ENCODE results near the gene ACBD4.

ACBD4 gene

GRCh38 chr17:45149037-45149668, 13.7 kb downstream of the ACBD4 start (continued):
- TF ChIP-seq ZNF146 (tag by site-specific recombination; IDR thresholded peaks at IDR 0.05) (no peak), SP2 (tag by site-specific recombination; IDR thresholded peaks at IDR 0.05) (no peak), TRIM28 (IDR thresholded peaks at IDR 0.05; ENCODE audit: borderline replicate concordance, low read length) (no peak), ZBTB48 (tag by site-specific recombination; IDR thresholded peaks at IDR 0.05) (peak; percentile 48; the same call in 1 of the 2 replicates), HOXC10 (CRISPR knock-in tag; IDR thresholded peaks at IDR 0.05) (no peak), ZFP41 (tag by site-specific recombination; IDR thresholded peaks at IDR 0.05; ENCODE audit: borderline replicate concordance) (no peak), ZNF645 (tag by site-specific recombination; IDR thresholded peaks at IDR 0.05) (peak; percentile 70; the same call in 1 of the 2 replicates), ZNF791 (tag by site-specific recombination; IDR thresholded peaks at IDR 0.05) (no peak), ZNF600 (tag by site-specific recombination; IDR thresholded peaks at IDR 0.05) (peak; percentile 92), ZNF555 (tag by site-specific recombination; conservative IDR thresholded peaks at IDR 0.05) (no peak), ZSCAN18 (tag by site-specific recombination; IDR thresholded peaks at IDR 0.05) (no peak), KLF16 (tag by site-specific recombination; IDR thresholded peaks at IDR 0.05) (no peak), SCRT1 (tag by site-specific recombination; IDR thresholded peaks at IDR 0.05; ENCODE audit: borderline replicate concordance) (no peak), ZNF2 (tag by site-specific recombination; IDR thresholded peaks at IDR 0.05) (no peak), ZNF701 (tag by site-specific recombination; IDR thresholded peaks at IDR 0.05) (no peak), ZNF18 (tag by site-specific recombination; IDR thresholded peaks at IDR 0.05) (no peak), PRDM1 (tag by site-specific recombination; IDR thresholded peaks at IDR 0.05) (no peak), ZEB2 (tag by site-specific recombination; IDR thresholded peaks at IDR 0.05) (no peak), ZNF639 (tag by site-specific recombination; IDR thresholded peaks at IDR 0.05) (no peak), ZNF26 (tag by site-specific recombination; IDR thresholded peaks at IDR 0.05) (no peak), ZNF341 (tag by site-specific recombination; IDR thresholded peaks at IDR 0.05; ENCODE audit: low read depth) (peak; percentile 87), PRDM10 (tag by site-specific recombination; IDR thresholded peaks at IDR 0.05) (no peak), REST (tag by site-specific recombination; IDR thresholded peaks at IDR 0.05) (peak; percentile 79), ZFP69B (tag by site-specific recombination; IDR thresholded peaks at IDR 0.05) (no peak), ZBTB7A (tag by site-specific recombination; IDR thresholded peaks at IDR 0.05; ENCODE audit: low read depth) (0 out of 2 replicates have a peak, but pooled peaks have one; percentile 15), ZNF175 (tag by site-specific recombination; IDR thresholded peaks at IDR 0.05) (no peak)

Data from HEK293 (cell line).